Suprapubic skin (tissue), 4 donors: Measurements from ENCODE around the gene AAK1. TPM values are rescaled to one million over a fixed set of nuclear protein-coding genes. Genes with fewer than 3 reads are reported as not detected.

Source experiments
- DNase-seq, 2 donors: peaks; one replicate each; pipeline ENCODE4 v3.0.0-alpha.2; 2019; ENCODE audit warnings: low spot score in 2 of 2
- H3K27ac ChIP-seq: fragments of 200-600 bp; sonication (generic); one replicate; pipeline ENCODE4 v1.5.1; 2019
- H3K27me3 ChIP-seq: fragments of 200-600 bp; sonication (generic); one replicate; pipeline ENCODE4 v1.5.1; 2019
- H3K36me3 ChIP-seq: fragments of 200-600 bp; sonication (generic); one replicate; pipeline ENCODE4 v1.5.1; 2019
- H3K4me1 ChIP-seq: fragments of 200-600 bp; sonication (generic); one replicate; pipeline ENCODE4 v1.5.1; 2019
- H3K4me3 ChIP-seq: fragments of 200-600 bp; sonication (generic); one replicate; pipeline ENCODE4 v1.5.1; 2019; ENCODE audit warnings: mild to moderate bottlenecking
- H3K9me3 ChIP-seq: fragments of 200-600 bp; sonication (generic); one replicate; pipeline ENCODE4 v1.5.1; 2019
- CTCF ChIP-seq, 2 donors: fragments of 200-600 bp in 1 of 2; fragments of 450-650 bp in 1 of 2; sonication (generic) in 1 of 2; IDR thresholded peaks; one replicate each; pipeline ENCODE4 v1.5.1; 2016 to 2019; ENCODE audit warnings: antibody characterized with exemption in 2 of 2, mild to moderate bottlenecking in 1 of 2, moderate library complexity in 1 of 2
- EP300 ChIP-seq: sonication (generic); formaldehyde crosslinking; IDR thresholded peaks from one replicate; pipeline ENCODE4 v1.6.1; 2017; ENCODE audit warnings: antibody characterized with exemption
- POLR2A ChIP-seq, 2 donors: fragments of 450-650 bp; IDR thresholded peaks; one replicate each; pipeline ENCODE4 v1.6.1; 2017; ENCODE audit warnings: antibody characterized with exemption in 2 of 2, mild to moderate bottlenecking in 2 of 2, moderate library complexity in 2 of 2
- POLR2AphosphoS5 ChIP-seq, 3 donors: sonication (generic); formaldehyde crosslinking; IDR thresholded peaks; one replicate each; pipeline ENCODE4 v1.6.1; 2017; ENCODE audit warnings: antibody characterized with exemption in 3 of 3
- WGBS: methylation state at CpG from one replicate; pipeline ENCODE4 v1.1.5; 2018; 5-methylcytosine and 5-hydroxymethylcytosine counted together
- total RNA-seq, 4 donors: library from RNA; depleted of rRNA; stranded (reverse); fragments of >200 nt; gene quantifications; one replicate each; pipeline ENCODE4 v1.1.0, GENCODE V29; 2016

AAK1 gene
- total RNA-seq, 4 donors from 2014 or later, result 26.4 to 48.4 (median 32.7) TPM

DNA sequence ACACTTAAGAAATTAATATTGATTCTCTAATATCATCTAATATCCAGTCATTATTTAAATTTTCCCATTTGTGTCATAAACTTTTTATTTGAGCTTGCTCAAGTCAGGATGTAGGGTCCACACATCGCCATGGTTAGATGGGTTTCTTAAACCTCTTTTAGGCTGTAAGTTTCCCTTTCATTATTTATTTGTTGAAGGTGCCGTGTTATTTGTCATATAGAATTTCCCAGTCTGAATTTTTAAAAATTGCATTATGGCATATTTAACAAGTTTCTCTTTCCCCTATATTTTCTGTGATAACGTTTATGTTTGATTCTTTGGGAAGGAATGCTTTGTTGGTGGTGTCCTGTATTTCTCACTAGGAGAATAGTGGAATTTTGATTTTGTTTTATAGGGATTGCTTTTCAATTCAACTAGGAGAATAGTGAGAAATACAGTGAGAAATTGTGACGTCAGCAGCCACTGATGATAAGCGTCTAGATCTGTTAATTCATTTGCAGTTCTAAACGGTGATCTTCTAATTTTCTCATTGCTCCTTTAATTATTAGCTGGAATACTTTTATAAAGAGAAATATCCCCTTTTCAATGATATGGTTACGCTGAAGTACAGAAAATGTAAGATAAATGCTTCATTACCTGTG is 44.6 kb upstream of the AAK1 start:
- Histone ChIP-seq H3K9me3 (no peaks in the 10 kb centered on the region), H3K4me1 (peaks cover 28% of the 10 kb centered on the region), H3K27ac (no peak overlapping the region), H3K27me3 (no peaks in the 10 kb centered on the region), H3K4me3 (no peak overlapping the region), H3K36me3 (no peaks in the 10 kb centered on the region)
- WGBS, result 90% methylated on average over 7 of the region's 7 CpGs
- TF ChIP-seq EP300 (no peak), CTCF (IDR thresholded peaks at IDR 0.05) (no peak), POLR2AphosphoS5 (IDR thresholded peaks at IDR 0.05) (no peak), POLR2A (IDR thresholded peaks at IDR 0.05) (no peak)
- DNase-seq, result no peak

DNA sequence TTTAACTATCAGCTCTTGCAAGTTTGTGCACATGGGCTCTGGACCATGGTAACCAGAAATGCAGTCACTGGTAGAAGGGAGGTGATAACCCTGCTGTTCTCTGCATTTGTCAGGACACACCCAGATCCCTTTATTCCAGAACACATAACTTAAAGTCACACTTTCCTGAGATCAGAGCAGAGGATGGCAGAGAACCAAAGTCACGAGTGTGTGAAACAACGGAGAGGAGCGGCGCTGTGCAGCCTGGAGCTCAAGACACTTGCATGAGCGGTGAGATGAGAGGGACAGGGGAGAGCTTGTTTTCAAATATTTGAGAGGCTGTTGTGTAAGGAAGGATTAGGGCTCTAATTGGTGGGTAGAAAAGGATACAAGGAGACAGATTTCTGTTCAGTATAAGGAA is 43.3 kb upstream of the AAK1 start:
- WGBS, result 50% methylated on average over 5 of the region's 5 CpGs
- DNase-seq, result peak in 1 of 2 donors; percentile 76
- no peak overlapping the region for H3K27ac ChIP-seq

GRCh38 chr2:69685321-69686048 is 41.9 kb upstream of the AAK1 start:
- H3K27ac ChIP-seq, result no peak overlapping the region
- TF ChIP-seq POLR2AphosphoS5 (IDR thresholded peaks at IDR 0.05) (no peak), CTCF (IDR thresholded peaks at IDR 0.05) (no peak), EP300 (no peak), POLR2A (IDR thresholded peaks at IDR 0.05) (no peak)
- H3K4me1 ChIP-seq, result peaks cover 30% of the 10 kb centered on the region
- no peaks in the 10 kb centered on the region for H3K36me3 ChIP-seq
- H3K4me3 ChIP-seq, result no peak overlapping the region
- 53% methylated on average over 5 of the region's 5 CpGs for WGBS
- H3K9me3 ChIP-seq, result no peaks in the 10 kb centered on the region
- no peaks in the 10 kb centered on the region for H3K27me3 ChIP-seq
- DNase-seq, result no peak

More for the DNA sequence above, 43.3 kb upstream of the AAK1 start:
- Histone ChIP-seq H3K36me3 (no peaks in the 10 kb centered on the region), H3K4me1 (peaks cover 30% of the 10 kb centered on the region), H3K4me3 (no peak overlapping the region), H3K27me3 (no peaks in the 10 kb centered on the region), H3K9me3 (no peaks in the 10 kb centered on the region)
- no peak for TF ChIP-seq POLR2AphosphoS5 (IDR thresholded peaks at IDR 0.05)
- no peak for TF ChIP-seq CTCF (IDR thresholded peaks at IDR 0.05)
- no peak for TF ChIP-seq POLR2A (IDR thresholded peaks at IDR 0.05)
- no peak for TF ChIP-seq EP300

GRCh38 chr2:69683170-69683971 is 39.8 kb upstream of the AAK1 start:
- H3K36me3 ChIP-seq, result no peaks in the 10 kb centered on the region
- peaks cover 30% of the 10 kb centered on the region for H3K4me1 ChIP-seq
- H3K9me3 ChIP-seq, result no peaks in the 10 kb centered on the region
- H3K27me3 ChIP-seq, result no peaks in the 10 kb centered on the region
- no peak overlapping the region for H3K4me3 ChIP-seq
- WGBS, result 45% methylated on average over 5 of the region's 5 CpGs
- no peak for TF ChIP-seq EP300
- TF ChIP-seq POLR2AphosphoS5 (IDR thresholded peaks at IDR 0.05), result no peak
- TF ChIP-seq CTCF (IDR thresholded peaks at IDR 0.05), result no peak
- no peak for TF ChIP-seq POLR2A (IDR thresholded peaks at IDR 0.05)
- no peak for DNase-seq
- H3K27ac ChIP-seq, result peak overlapping the region; percentile 47

DNA sequence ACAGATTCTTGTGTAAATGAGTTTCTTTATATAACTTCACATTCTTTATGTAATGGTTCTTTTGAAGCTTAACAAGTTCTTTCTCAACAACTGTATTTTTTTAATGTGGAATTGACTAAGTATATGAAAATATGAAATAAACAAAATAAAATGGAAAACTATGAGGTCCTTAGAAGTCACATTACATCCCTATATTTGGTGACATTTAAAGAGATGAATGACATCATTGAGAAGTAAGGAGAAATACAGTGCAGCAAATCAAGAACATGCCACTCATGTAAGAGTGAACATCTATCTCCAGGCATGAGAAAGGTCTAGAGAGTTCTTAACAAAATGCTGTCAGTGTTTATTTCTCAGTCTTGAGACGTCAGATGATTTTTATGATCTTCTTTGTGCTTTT is 39.0 kb upstream of the AAK1 start:
- no peaks in the 10 kb centered on the region for H3K9me3 ChIP-seq
- H3K27ac ChIP-seq, result no peak overlapping the region
- no peak overlapping the region for H3K4me3 ChIP-seq
- WGBS, result 70% methylated on average over 1 of the region's 1 CpG
- H3K36me3 ChIP-seq, result no peaks in the 10 kb centered on the region
- no peak for DNase-seq
- no peaks in the 10 kb centered on the region for H3K27me3 ChIP-seq
- TF ChIP-seq CTCF (IDR thresholded peaks at IDR 0.05) (no peak), POLR2AphosphoS5 (IDR thresholded peaks at IDR 0.05) (no peak), EP300 (no peak), POLR2A (IDR thresholded peaks at IDR 0.05) (no peak)
- peaks cover 30% of the 10 kb centered on the region for H3K4me1 ChIP-seq
